NOMO-1 treated with dmso at 0.1 percent for 144 hours (cell line): Measurements from ENCODE around the gene SRC.
A peak's percentile ranks its signal among the peaks of the same experiment; 100 is the strongest.

Experiments used
- DNase-seq: peaks from one replicate; lab custom pipeline; 2025; ENCODE audit not compliant: unreplicated experiment; lab: John Stamatoyannopoulos, UW

Gene SRC

GRCh38 chr20:37349517-37350491 lies 3.9 kb downstream of the SRC start:
- no peak for DNase-seq

- DNase-seq: no peak
Measured at GRCh38 chr20:37350649-37351574, 5.0 kb downstream of the SRC start.

GRCh38 chr20:37351689-37352607 lies 6.0 kb downstream of the SRC start:
- DNase-seq: no peak

GRCh38 chr20:37352608-37352980 lies 6.7 kb downstream of the SRC start:
- DNase-seq: no peak

GRCh38 chr20:37353285-37353849 lies 7.4 kb downstream of the SRC start:
- DNase-seq: no peak

GRCh38 chr20:37354210-37355195 lies 8.6 kb downstream of the SRC start:
- no peak for DNase-seq

GRCh38 chr20:37355252-37356180 lies 9.6 kb downstream of the SRC start:
- DNase-seq: no peak

- DNase-seq: no peak
Measured at GRCh38 chr20:37356387-37356786, 10.4 kb downstream of the SRC start.

GRCh38 chr20:37356961-37357371 lies 11.0 kb downstream of the SRC start:
- DNase-seq: no peak

GRCh38 chr20:37357481-37358365 lies 11.8 kb downstream of the SRC start:
- DNase-seq: peak; percentile 73

- no peak for DNase-seq
Measured at GRCh38 chr20:37358366-37359150, 12.6 kb downstream of the SRC start.

GRCh38 chr20:37359331-37359730 lies 13.4 kb downstream of the SRC start:
- no peak for DNase-seq

GRCh38 chr20:37359836-37360235 lies 13.9 kb downstream of the SRC start:
- DNase-seq: no peak

GRCh38 chr20:37360391-37361115 lies 14.6 kb downstream of the SRC start:
- DNase-seq: no peak

- no peak for DNase-seq
Measured at GRCh38 chr20:37361336-37361735, 15.4 kb downstream of the SRC start.
